Measurements from ENCODE around the gene SMIM8.

Gene SMIM8

DNA sequence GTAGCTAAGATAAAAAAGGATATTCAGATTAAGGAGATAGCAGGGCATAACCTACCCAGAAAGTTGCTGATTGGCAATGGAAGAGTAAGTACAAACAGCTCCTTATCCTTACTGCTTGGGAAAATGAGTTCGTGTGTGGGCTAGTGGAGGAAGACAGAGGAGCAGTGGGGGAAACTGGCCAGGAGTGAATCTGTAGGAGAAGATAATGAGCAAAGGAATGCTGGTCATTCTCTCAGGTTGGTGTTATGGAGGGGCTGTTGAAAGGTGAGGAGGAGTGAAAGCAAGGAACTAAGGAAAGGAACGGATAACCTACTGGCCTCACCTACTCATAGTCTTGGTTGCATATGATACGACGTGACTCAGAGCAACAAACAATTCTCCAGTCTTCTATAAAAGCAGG, 14.0 kb downstream of the SMIM8 start:
- no peak for DNase-seq

DNA sequence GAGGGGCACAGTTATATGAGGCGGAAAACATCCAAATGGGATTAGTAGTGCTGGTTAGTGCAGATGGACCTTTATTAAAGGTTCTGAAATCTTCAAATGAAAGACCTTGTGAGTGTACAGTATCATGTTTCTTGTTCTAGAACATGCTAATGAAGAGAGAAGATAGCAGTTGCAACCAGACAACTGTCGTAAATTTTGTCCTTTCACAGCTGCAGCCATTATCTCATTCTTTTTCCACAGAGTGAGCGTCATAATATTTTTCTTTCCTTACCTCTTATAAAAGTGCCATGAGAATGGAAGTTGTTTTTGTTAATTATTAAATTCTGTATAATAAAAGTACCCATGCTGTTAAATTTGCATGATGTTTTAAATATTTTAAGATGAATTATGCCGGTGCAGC, 17.8 kb downstream of the SMIM8 start:
- no peak for DNase-seq

DNA sequence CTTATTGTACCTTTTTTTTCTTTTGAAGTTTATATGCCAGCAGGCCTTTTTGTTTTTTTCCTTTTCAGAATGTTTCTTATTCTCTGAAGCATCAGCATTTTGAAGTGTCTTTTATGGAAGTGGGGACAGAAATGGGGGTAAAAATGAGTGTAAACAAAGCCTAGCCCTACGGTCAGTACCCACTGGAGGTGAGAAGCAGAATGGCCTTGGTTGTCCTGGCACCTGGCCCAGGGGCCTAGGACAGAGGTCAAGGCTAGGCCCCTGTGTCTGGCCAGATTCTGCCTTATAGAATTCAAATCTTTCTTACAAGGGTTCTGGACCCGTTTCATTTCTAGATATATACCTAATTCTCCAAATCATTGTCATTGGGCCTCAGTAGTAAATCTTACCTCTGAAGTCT, 18.8 kb downstream of the SMIM8 start:
- DNase-seq = no peak

DNA sequence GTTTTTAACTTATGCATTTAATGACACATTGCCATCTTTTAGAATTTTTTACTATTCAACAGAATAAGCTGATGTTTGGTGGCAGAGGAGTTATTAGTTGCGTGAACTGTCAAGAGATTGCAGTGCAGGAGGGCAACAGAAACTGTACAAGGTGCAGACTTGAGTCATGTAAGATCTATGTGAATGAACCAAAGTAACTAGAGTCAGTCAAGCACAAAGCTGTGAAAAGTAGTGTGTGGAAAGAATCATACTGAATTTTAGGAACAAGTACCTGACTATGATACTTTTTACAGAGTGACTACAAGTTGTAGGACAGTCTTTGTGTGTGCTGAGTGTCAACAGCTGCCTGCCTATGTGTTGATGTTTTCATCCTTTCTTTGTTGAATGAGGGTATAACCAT, 19.5 kb downstream of the SMIM8 start:
- DNase-seq = no peak

DNA sequence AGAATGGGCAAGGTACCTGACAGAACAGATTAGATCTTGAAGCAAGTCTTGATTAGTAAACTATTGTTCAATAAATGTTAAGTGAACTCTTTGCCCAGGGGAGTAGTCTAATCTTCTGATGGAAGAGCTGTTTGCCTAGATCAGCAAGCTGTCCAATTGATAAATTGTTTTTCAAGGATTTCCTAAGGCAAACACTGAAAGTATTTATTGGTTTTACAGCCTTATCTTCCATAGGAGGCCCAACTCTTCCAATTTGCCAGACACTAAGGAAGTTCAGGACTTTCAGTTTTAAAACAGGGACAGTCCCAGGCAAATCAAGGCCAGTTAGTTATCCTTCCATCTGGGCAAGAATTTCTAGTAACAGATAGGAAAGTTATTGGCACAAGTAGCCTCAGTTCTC, 20.4 kb downstream of the SMIM8 start:
- no peak for DNase-seq

DNA sequence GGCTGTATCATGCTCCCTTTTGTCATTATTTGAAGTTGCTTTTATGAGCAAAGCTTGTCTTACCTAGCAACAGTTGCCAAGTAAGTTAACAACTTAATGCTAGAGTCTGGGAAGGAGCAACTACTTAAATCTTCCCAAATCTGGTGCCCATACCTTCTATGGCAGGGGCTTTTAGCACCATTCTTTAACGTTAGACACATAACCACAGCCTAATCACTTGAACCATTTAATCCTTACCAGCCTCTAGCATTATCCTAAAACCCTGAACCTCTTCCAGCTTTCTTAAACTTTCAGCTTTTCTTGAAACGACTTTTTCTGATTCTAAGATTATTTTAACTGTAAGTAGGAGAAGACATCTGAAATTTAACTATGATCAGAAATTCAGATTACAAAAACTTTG, 22.3 kb downstream of the SMIM8 start, which contains the start of gene C6orf163:
TSS of gene C6orf163 (plus strand) at position 83 of the 400 bp plus-strand sequence. CDS start at position 370, 287 bp downstream.
- DNase-seq = no peak

DNA sequence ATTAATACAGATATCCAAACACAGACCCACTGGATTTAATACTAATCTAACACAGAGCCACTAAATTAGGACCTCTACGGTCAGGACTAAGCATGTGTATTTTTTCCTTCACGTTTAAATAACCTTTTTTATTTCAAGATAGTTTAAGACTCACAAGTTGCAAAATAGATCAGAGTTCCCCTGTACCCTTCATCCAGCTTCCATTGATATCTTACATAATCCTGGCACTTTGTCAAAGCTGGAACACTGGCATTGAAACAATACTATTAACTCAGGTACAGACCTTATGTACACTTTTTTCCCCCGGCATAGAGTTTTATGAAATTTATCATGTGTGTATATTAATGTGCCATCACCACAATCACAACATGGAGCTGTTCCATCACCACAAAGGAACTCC, 24.3 kb downstream of the SMIM8 start:
- no peak for DNase-seq

DNA sequence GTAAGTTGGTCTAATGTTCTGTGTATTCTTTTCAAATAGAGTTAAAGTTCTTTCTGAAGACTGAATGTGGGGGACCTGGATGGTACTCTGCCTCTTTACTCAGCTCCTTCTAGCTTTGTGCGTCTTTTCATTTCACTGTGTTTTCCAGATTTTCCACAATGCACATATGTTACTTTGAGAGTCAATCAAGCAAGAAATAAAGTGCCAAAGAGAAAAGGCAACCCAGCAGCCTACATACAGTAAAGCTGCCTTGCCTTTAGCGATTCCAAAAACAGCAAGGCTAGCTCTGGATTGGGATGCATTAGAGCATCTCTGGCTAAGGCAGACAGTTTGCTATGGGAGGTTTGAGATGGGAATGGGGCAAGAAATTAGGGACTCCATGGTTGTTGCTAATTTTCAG, 27.5 kb downstream of the SMIM8 start:
- no peak for DNase-seq

DNA sequence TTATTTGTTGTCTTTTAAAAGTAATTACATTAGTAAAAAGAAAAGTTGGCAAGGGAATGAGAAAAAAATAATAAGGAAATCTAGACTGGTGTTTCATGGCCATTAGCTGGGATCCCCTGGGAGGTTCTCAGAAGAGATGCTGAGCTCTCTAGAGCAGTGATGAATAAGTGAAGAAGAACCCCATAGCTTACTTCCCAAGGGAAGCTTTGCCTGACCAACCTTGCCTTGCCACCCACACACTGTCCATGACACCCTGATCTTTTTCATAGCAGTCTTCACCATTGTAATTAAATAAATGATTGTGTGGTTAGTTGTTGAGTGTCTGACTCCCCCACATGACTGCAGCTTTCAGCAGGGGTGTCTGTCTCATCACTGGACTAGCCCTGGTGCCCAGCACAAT, 28.1 kb downstream of the SMIM8 start:
- peak; percentile 48 for DNase-seq

DNA sequence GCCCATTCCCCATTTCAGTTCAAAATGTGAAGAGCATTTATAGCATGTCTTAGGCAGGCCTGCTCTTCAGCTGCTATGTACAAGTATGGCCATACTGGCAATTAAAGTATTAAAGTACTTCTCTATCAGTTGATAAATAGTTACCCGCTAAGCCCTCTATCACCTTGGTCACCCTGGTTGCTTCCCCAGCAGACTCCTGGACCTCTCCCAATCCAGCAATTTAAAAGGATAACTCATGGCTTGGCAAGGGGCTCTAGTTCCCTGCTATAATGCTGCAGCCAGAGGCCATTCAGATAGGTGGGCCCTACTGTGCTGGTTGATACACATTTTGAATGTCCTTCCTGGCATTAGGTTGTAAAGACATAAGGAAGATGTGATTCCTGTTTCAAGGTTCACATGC, 29.2 kb downstream of the SMIM8 start:
- DNase-seq = no peak

DNA sequence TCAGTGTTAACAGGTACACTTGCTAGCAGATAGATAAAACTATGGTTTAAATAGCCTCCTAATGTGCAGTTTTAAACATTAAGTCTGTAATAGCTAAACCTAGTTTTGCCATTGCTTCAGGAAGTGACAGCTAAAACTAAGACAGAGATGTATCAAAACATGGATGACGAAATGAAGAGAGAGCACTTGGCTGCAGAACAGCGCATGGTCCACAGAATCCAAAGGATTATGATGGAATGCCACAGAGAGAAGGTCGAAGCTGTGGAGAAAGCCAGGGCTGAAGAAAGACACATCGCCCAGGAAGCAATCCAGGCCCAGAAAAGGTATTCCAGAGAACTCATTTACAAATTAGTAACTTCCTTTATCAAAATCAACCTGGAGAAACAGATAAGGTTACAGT, 33.8 kb downstream of the SMIM8 start:
- no peak for DNase-seq

DNA sequence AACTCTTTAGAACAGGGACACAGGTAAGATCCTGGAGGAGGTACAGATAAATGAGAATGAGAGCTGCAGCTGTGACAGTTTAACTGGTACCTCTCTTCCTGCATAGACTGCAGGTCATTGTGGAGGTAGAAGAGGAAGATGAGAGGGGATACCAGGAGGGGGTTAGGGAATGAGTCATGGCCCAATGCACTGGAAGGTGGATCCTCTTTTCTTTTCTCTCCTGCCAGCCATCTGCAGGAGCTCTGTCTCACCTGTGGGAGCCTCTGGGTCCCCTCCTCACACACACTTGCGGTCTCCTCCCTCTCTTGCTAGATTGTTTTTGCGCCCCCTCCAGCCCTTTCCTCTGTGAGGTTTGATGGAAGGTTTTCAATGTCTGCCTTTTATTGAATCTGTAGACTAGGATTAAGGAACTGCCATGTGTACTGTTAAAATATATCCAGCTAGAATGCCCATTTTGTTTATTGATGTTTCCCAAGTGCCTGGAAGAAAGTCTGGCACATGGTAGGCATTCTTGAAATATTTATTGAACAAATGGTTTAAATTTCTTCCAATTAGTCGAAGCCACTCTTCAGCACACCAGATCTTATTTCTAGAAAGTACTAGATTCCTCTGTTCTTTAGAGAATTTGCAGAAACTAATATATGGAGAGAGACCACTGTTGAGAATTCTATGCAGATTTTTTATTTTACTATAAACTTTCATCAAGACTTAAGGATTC, 35.2 kb downstream of the SMIM8 start:
- DNase-seq = no peak

DNA sequence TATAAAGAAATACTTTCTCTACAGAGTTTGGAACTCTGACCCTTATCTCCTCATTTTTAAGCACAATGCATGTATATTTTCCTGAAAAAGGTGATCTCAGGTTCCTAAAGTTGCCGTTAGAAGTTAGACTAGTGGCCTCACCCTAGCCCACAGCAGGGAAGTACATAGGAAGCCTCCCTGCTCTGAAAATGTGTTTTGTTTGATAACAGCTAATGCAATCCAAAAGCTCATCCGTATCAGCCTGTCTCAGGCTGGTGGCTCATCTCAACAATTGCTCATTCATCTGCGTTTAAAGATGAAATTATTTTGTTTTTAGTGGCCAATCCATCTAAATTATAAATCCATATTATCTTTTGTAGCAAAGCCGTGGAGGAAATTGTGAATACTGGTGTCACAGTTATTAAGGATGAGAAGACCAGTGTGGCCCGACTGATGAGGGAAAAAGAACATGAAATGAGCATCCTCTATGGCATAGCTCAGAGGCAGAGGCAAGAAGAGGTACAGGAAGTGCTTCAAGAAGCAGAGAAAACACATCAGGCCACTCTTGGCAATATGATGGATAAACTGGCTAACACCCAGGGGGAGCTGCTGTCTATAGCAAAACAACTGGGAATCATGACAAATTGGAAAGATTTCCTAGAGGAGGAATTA, 42.3 kb downstream of the SMIM8 start:
- no peak for DNase-seq

DNA sequence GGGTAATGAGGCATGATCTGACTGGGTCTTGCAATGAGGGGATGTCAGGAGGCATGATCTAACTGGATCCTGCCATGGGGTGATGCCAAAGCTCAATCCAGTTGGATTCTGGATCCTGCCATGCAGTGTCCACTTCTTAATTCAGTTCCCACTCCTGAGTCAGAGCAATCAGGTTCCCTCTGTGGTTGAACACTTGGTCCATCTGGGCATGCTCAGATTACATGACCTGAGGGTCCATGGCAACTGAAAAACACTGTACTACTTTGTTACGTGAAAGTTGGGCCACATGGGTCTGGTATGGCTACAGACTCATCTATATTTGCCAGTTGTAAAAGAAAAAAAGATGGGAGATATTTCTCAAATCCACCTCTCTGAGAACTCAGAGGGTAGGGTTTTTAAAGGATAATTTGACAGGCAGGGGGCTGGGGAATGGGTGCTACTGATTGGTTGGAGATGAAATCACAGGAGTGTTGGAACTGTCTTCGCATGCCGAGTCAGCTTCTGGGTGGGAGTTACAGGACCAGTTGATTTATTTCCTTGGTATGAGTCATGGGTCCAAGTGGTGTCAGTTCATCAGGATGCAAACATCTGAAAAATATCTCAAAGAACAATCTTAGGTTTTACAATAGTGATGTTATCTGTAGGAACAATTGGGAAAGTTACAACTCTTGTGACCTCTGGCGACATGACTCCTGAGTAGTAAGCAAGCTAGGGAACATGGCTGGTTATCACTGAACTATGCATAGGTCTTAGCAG, 43.9 kb downstream of the SMIM8 start:
- peak; percentile 39 for DNase-seq

DNA sequence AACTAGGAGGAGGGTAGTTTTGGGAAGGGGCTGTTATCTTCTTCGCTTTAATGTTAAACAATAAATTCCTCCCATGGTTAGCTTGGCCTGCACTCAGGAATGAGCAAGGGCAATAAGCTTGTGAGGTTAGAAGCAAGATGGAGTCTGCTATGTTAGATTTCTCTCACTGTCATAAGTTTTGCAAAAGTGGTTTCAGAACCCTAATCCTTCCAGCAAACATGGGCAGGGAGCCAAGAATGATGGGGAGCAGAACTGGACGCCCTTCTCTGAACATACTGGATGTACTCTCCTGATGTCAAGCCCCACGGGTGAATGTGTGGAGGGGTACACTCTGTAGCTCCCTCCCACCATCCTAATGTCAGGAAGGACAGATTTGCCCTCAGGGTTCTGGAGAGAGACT, 44.5 kb downstream of the SMIM8 start:
- DNase-seq = no peak

DNA sequence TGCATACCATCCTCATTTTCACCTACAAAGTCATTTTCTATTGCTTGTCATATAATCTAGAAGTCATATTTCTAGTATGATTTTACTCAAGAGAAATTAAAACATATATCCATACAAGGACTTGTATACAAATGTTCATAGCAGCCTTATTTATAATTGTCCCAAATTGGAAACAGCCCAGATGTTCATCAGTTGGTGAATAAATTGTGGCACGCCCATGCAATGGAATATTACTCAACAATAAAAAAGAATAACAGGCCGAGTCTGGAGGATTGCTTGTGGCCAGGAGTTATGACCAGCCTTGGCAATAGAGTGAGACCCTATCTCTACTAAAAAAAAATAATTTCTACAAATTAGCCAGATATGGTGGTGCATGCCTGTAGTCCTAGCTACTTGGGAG, 51.0 kb downstream of the SMIM8 start:
- DNase-seq = no peak

DNA sequence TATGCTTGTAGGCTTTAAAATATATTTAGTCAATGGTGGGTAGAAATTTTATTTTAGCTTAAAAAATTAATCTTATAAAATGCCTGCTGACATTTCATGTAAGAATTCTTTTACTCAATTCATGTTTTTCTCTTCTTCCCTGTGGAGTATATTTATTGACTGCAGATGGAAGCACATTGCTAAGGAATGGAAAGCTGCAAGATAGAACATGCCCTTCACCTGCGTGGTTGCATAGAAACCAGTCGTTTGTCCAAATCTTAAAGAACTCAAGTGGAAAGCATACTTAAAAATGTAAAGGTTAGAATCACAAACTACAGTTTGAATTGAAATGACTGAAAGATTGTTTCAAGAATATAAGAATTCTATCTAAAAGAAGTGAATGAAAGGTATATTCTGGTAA, 52.9 kb downstream of the SMIM8 start:
- no peak for DNase-seq

DNA sequence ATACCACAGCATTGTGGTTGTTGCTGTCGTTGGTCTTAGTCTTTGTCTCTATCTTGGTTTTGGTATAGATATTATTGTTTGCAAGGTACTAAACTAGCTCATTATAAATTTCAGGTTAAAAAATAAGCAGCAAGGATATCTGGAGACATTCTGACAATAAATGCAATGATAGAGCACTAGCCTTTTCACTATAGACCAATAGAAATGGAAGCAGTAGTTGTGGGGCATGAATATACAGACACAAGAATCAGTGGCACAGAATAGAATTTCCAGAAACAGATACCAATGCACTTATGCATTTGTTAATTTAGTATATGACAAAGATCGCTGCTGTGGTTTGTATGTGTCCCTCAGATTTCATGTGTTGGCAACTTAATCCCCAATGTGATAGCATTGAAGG, 54.3 kb downstream of the SMIM8 start:
- no peak for DNase-seq

DNA sequence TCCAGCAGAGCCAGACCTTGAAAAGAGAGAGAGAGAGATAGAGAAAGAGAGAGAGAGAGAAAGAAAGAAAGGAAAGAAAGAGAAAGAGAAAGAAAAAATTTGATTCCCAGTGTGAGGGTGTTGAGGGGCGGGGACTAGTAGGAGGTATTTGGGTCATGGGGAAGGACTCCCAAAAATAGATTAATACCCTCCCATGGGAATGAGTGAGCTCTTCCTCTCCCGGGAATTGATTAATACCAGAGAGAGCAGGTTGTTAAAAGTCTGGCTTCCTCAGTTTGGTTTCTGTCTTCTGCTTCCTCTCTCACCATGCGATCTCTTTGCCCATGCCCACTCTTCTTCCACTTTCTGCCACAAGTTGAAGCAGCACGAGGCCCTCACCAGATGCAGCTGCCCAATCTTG, 56.6 kb downstream of the SMIM8 start:
- DNase-seq = no peak

DNA sequence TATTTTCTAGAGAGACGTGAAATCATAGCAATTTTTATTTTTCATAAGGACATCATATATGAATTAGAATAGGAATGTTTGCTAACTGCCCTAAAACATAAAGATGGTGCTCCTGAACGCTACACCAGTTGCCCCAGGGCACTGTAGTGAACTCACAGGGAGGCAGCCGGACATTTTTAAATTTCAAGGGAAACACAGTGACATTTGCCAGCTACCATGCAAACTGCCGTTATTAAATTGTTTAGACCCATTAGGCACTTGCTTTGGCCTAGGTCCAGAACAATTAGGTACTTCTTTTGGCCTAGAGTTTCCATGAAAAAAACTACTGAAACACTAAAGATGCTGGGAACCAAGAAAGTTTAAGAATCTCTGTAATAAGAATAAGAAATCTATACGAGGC, 60.5 kb downstream of the SMIM8 start:
- DNase-seq = no peak

DNA sequence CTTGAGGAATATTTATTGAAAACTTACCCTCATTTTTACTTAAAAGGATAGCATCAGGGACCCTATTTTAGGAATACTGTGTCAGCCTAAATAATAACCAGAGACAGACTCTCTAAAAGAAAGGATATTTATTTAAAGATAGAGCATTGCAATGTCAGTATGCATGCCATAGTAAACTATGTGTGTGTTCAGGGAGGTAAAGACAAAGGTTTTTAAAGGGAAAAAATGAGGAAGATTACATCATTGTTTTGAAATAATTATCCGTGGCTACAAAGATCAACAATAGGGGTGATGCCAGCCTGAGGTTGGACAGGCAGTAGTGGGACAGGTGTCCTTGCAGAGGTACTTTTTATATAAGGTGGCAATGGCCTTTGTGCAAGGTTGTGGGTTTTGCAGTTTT, 61.6 kb downstream of the SMIM8 start:
- DNase-seq = no peak

DNA sequence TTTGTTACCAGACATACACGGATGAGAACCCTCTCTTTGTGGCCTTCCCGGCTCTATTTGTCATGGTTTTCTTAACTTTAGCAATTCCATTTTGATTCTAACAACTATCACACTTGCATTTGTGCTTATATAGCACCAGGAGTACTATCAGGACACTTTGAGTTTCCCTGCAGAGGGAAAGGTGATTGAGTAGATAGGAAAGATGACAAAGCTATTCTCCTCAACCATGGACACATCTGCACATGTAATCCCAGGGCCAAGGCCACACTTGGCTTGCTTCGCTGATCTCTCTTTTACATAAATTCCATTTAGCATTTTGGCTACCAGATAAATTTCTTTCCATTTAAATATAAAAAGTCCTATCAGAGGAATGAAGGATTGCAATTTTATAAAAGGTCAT, 62.1 kb downstream of the SMIM8 start:
- no peak for DNase-seq

DNA sequence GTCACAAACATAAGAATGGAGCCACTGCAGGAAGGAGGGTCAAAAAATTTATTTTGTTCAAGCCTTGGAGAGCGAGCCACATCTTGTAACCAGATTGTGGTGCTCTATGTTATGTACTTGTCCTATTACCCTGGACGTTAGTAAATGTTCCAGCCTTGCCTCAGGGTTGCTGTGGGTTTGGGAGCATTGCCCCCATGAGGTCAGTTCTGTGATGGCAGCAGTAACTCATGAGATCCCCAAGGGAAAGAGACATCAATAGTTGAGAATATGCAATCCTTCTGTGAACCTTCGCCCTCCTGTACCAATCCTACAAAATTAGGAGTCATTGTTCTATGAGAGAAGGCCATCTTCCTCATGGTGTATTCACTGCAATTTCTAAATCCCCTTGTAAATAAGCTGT, 68.9 kb downstream of the SMIM8 start:
- peak; percentile 15 for DNase-seq
